ENCODE results near the gene ATP8A2. TPM values are rescaled to one million over a fixed set of nuclear protein-coding genes. Genes with fewer than 3 reads are reported as not detected.
"Not testable (repeated sequence)": the region's sequence is repeated elsewhere in the genome, so short reads cannot be mapped to it uniquely, and the experiment has no call there.

Gene ATP8A2
- total RNA-seq, 3 donors from 2014 or later (not counting 1 experiment from before 2014, with no cell fraction given), result 0.43 to 0.68 (median 0.59) TPM

GRCh38 chr13:25816239-25816638, 444.5 kb downstream of the ATP8A2 start:
- intact Hi-C loops (cut with micrococcal nuclease), result no loop called here
- H3K36me3 ChIP-seq (ENCODE audit: control insufficient read depth, insufficient read depth, low read length), result no peaks in the 10 kb centered on the region
- WGBS (ENCODE audit: insufficient coverage), result 86% methylated on average over 3 of the region's 4 CpGs
- no peaks in the 10 kb centered on the region for H3K9me3 ChIP-seq (ENCODE audit: control insufficient read depth, insufficient read depth, low read length)
- H3K36me3 Mint-ChIP-seq, result peaks cover 8% of the 10 kb centered on the region
- H3K4me3 ChIP-seq (ENCODE audit: low read length), result no peak overlapping the region
- no peak for DNase-seq
- H3K4me1 ChIP-seq (ENCODE audit: control insufficient read depth, insufficient read depth, low read length), result no peaks in the 10 kb centered on the region
- no peaks in the 10 kb centered on the region for H3K4me1 Mint-ChIP-seq
- no peak overlapping the region for H3K27ac Mint-ChIP-seq
- TF ChIP-seq CTCF (IDR thresholded peaks at IDR 0.05), result no peak
- no peak overlapping the region for H3K27ac ChIP-seq (ENCODE audit: low read length)
- H3K27me3 Mint-ChIP-seq (ENCODE audit: low read depth in 2 of 2), result peaks cover 0 to 5% of the 10 kb centered on the region in 2 donors
- peaks cover 4 to 5% of the 10 kb centered on the region in 2 donors for H3K9me3 Mint-ChIP-seq
- H3K4me3 Mint-ChIP-seq, result no peak overlapping the region
- H3K27me3 ChIP-seq (ENCODE audit: control insufficient read depth, insufficient read depth, low read length), result no peaks in the 10 kb centered on the region
- ATAC-seq, result no peak

GRCh38 chr13:25819856-25820530, 448.2 kb downstream of the ATP8A2 start:
- Histone ChIP-seq H3K27ac (ENCODE audit: low read length) (no peak overlapping the region), H3K4me1 (ENCODE audit: control insufficient read depth, insufficient read depth, low read length) (no peaks in the 10 kb centered on the region), H3K27me3 (ENCODE audit: control insufficient read depth, insufficient read depth, low read length) (no peaks in the 10 kb centered on the region), H3K36me3 (ENCODE audit: control insufficient read depth, insufficient read depth, low read length) (no peaks in the 10 kb centered on the region), H3K9me3 (ENCODE audit: control insufficient read depth, insufficient read depth, low read length) (no peaks in the 10 kb centered on the region), H3K4me3 (ENCODE audit: low read length) (no peak overlapping the region)
- Mint-ChIP-seq H3K36me3 (peaks cover 8% of the 10 kb centered on the region), H3K4me3 (no peak overlapping the region), H3K4me1 (no peaks in the 10 kb centered on the region), H3K9me3 (peaks cover 0 to 3% of the 10 kb centered on the region in 2 donors), H3K27ac (no peak overlapping the region), H3K27me3 (ENCODE audit: low read depth in 2 of 2) (peaks cover 2 to 24% of the 10 kb centered on the region in 2 donors)
- WGBS (ENCODE audit: insufficient coverage), result 89% methylated on average over 10 of the region's 10 CpGs
- ATAC-seq, result no peak
- DNase-seq, result no peak
- intact Hi-C loops (cut with micrococcal nuclease), result loop anchor here (10.0 kb wide), 1 partner anchor 245 kb away; no protein-coding TSS in a partner anchor
- no peak for TF ChIP-seq CTCF (IDR thresholded peaks at IDR 0.05)

- H3K9me3 ChIP-seq (ENCODE audit: control insufficient read depth, insufficient read depth, low read length), result no peaks in the 10 kb centered on the region
- Mint-ChIP-seq H3K27ac (no peak overlapping the region), H3K27me3 (ENCODE audit: low read depth in 2 of 2) (peaks cover 5 to 33% of the 10 kb centered on the region in 2 donors), H3K4me3 (no peak overlapping the region), H3K36me3 (peaks cover 8% of the 10 kb centered on the region), H3K9me3 (peaks cover 0 to 3% of the 10 kb centered on the region in 2 donors), H3K4me1 (no peaks in the 10 kb centered on the region)
- DNase-seq (no peak), ATAC-seq (no peak)
- no peaks in the 10 kb centered on the region for H3K36me3 ChIP-seq (ENCODE audit: control insufficient read depth, insufficient read depth, low read length)
- no peaks in the 10 kb centered on the region for H3K27me3 ChIP-seq (ENCODE audit: control insufficient read depth, insufficient read depth, low read length)
- no peak overlapping the region for H3K4me3 ChIP-seq (ENCODE audit: low read length)
- no peaks in the 10 kb centered on the region for H3K4me1 ChIP-seq (ENCODE audit: control insufficient read depth, insufficient read depth, low read length)
- H3K27ac ChIP-seq (ENCODE audit: low read length), result no peak overlapping the region
- intact Hi-C loops (cut with micrococcal nuclease), result loop anchor here (10.0 kb wide), 1 partner anchor 247 kb away; no protein-coding TSS in a partner anchor
- TF ChIP-seq CTCF (IDR thresholded peaks at IDR 0.05), result no peak
Measured at GRCh38 chr13:25821776-25822175, 450.0 kb downstream of the ATP8A2 start.

- H3K27me3 ChIP-seq (ENCODE audit: control insufficient read depth, insufficient read depth, low read length); H3K4me3 Mint-ChIP-seq; H3K36me3 Mint-ChIP-seq; H3K4me3 ChIP-seq (ENCODE audit: low read length); H3K4me1 Mint-ChIP-seq; H3K36me3 ChIP-seq (ENCODE audit: control insufficient read depth, insufficient read depth, low read length); H3K27ac ChIP-seq (ENCODE audit: low read length); H3K27ac Mint-ChIP-seq; ATAC-seq; DNase-seq; H3K9me3 ChIP-seq (ENCODE audit: control insufficient read depth, insufficient read depth, low read length); H3K4me1 ChIP-seq (ENCODE audit: control insufficient read depth, insufficient read depth, low read length); H3K9me3 Mint-ChIP-seq: not testable (repeated sequence)
- H3K27me3 Mint-ChIP-seq (ENCODE audit: low read depth in 2 of 2), result peaks cover 5 to 33% of the 10 kb centered on the region in 2 donors
- intact Hi-C loops (cut with micrococcal nuclease), result loop anchor here (10.0 kb wide), 1 partner anchor 252 kb away; no protein-coding TSS in a partner anchor
- WGBS (ENCODE audit: insufficient coverage), result 90% methylated on average over 9 of the region's 9 CpGs
Measured at GRCh38 chr13:25827221-25827620, 455.4 kb downstream of the ATP8A2 start.

Measured in natural killer cell (primary cell).